Endometrial microvascular endothelial cells (primary cell): ENCODE results near the gene FOXE3. TPM values are rescaled to one million over a fixed set of nuclear protein-coding genes. Genes with fewer than 3 reads are reported as not detected.

Experiments used
- in situ Hi-C: cut with HindIII; loops from 2 replicates; pipeline ENCODE4 v1.10.0; 2017; ENCODE audit warnings: low sequenced_read_pairs, low pct_unique_long_range_greater_than_20kb; ENCODE audit errors: inconsistent ontology term
- total RNA-seq: library from RNA; depleted of rRNA; stranded (reverse); fragments of >200 nt; gene quantifications from one replicate; pipeline ENCODE4 v1.2.3, GENCODE V29; 2015; ENCODE audit errors: inconsistent ontology term

FOXE3 gene
- total RNA-seq = not detected

- in situ Hi-C loops = no loop called here
Observed at GRCh38 chr1:47415728-47416318, at the start of gene FOXE3. FOXE3 (plus strand) TSS chr1:47416285; CDS start chr1:47416316, 31 bp downstream.

GRCh38 chr1:47367651-47368050 is 48.4 kb upstream of the FOXE3 start:
- in situ Hi-C loops = no loop called here

- in situ Hi-C loops = no loop called here
Observed at GRCh38 chr1:47371016-47371517, 45.0 kb upstream of the FOXE3 start.

GRCh38 chr1:47374501-47374900 is 41.6 kb upstream of the FOXE3 start:
- in situ Hi-C loops = no loop called here

GRCh38 chr1:47378147-47378546 is 37.9 kb upstream of the FOXE3 start:
- in situ Hi-C loops = no loop called here

GRCh38 chr1:47380699-47381098 is 35.4 kb upstream of the FOXE3 start:
- in situ Hi-C loops = no loop called here

- in situ Hi-C loops = no loop called here
Observed at GRCh38 chr1:47382399-47382983, 33.6 kb upstream of the FOXE3 start.

- in situ Hi-C loops = no loop called here
Observed at GRCh38 chr1:47384083-47384482, 32.0 kb upstream of the FOXE3 start.

GRCh38 chr1:47385020-47385419 is 31.1 kb upstream of the FOXE3 start:
- in situ Hi-C loops = no loop called here

- in situ Hi-C loops = no loop called here
Observed at GRCh38 chr1:47386268-47386667, 29.8 kb upstream of the FOXE3 start.

GRCh38 chr1:47388030-47388890 is 27.8 kb upstream of the FOXE3 start:
- in situ Hi-C loops = no loop called here

- in situ Hi-C loops = no loop called here
Observed at GRCh38 chr1:47388891-47389238, 27.2 kb upstream of the FOXE3 start.

- in situ Hi-C loops = no loop called here
Observed at GRCh38 chr1:47389731-47390130, 26.4 kb upstream of the FOXE3 start.

- in situ Hi-C loops = no loop called here
Observed at GRCh38 chr1:47390843-47391242, 25.2 kb upstream of the FOXE3 start.

GRCh38 chr1:47393141-47393540 is 22.9 kb upstream of the FOXE3 start:
- in situ Hi-C loops = no loop called here

GRCh38 chr1:47395433-47395832 is 20.7 kb upstream of the FOXE3 start:
- in situ Hi-C loops = no loop called here

- in situ Hi-C loops = no loop called here
Observed at GRCh38 chr1:47396671-47397196, 19.4 kb upstream of the FOXE3 start.

GRCh38 chr1:47399138-47399845 is 16.8 kb upstream of the FOXE3 start:
- in situ Hi-C loops = no loop called here

GRCh38 chr1:47399846-47400155 is 16.3 kb upstream of the FOXE3 start:
- in situ Hi-C loops = no loop called here
